ENCODE data around the gene SRPRB. TPM values are rescaled to one million over a fixed set of nuclear protein-coding genes. Genes with fewer than 3 reads are reported as not detected.
A peak's percentile ranks its signal among the peaks of the same experiment; 100 is the strongest.
"Not testable (repeated sequence)": the region's sequence is repeated elsewhere in the genome, so short reads cannot be mapped to it uniquely, and the experiment has no call there.

Gene SRPRB
- total RNA-seq, 1 experiment from 2014 or later = 98.0 TPM

DNA sequence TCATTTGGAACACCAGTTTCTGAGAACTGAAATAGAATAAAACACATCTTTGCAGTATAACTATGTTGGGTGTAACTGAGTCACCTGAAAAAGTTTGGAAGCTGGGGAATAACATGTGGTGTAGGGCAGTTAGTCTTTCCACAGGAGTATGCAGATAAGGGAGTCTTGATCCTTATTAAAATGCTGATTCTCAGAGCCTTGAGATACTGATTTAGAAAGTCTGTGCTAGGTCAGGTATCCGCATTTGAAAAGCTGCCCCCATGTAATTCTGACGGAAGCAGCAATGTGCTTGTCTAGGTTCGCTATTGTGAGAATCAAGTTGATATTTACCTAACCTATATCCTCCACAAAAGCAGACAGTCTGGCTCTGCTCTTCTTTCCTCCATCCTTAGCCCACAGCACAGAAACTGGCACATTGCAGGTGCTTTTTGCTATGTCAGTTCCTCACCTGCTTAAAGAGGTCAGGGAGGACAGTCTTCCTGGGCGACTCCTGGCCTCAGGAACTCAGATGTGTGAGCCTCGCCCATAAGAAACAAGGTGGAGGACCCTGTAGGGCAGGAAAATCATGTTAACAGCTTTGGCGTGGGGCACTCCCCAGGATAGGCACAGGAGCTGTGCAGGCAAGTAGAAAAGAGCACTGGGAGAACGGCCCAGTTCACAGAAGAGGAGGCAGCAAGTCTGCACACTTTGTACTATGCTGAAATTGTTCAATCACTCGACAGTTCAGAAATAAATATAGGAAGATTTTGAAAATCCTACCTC, 27.6 kb upstream of the SRPRB start:
- no peak for DNase-seq (ENCODE audit: low spot score)

- no peak for DNase-seq (ENCODE audit: low spot score)
These were observed 25.9 kb upstream of the SRPRB start for GRCh38 chr3:133779626-133780203.

DNA sequence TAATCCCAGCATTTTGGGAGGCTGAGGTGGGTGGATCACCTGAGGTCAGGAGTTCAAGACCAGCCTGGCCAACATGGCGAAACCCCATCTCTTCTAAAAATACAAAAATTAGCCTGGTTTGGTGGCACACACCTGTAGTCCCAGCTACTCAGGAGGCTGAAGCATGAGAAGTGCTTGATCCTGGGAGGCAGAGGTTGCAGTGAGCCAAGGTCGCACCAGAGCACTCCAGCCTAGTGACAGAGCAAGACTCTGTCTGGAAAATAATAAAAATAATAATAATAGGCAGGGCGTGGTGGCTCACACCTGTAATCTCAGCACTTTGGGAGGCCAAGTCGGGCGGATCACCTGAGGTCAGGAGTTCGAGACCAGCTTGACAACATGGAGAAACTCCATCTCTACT, 24.9 kb upstream of the SRPRB start:
- not testable (repeated sequence) for DNase-seq (ENCODE audit: low spot score)

GRCh38 chr3:133781570-133781969, 24.0 kb upstream of the SRPRB start:
- DNase-seq (ENCODE audit: low spot score) = no peak

DNA sequence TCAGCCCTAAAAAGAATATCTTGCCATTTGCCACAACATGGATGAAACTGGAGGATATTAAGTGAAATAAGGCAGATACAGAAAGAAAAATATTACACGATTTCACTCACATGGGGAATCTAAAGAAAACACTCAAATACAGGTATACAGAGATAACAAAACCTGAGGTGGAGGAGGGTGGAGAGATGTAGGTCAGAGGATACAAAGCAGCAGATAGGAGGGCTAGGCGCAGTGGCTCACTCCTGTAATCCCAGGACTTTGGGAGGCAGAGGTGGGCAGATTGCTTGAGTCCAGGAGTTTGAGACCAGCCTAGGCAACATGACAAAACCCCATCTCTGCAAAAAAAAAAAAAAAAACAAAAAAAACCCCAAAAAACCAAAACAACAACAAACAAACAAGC, 23.2 kb upstream of the SRPRB start:
- no peak for DNase-seq (ENCODE audit: low spot score)

DNA sequence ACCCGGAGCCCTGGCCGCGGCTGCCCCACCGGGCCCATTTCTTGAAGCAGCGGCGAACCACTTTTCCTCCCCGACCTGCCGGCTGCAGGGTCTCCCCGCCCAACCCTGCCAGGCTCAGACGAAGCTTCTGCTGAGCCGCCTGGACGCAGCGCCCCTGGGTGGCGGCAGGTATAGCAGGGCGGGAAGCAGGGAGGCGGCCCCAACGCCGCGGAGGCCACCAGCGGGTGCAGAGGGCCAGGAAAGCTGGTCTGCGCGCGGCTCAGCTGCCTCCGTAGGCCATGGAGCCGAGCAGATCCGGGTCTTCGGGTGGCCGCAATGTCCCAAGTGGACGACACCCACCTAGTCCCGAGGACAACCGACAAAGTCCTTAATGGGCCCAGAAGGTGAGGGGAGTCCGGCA, 21.9 kb upstream of the SRPRB start:
- no peak for DNase-seq (ENCODE audit: low spot score)

DNA sequence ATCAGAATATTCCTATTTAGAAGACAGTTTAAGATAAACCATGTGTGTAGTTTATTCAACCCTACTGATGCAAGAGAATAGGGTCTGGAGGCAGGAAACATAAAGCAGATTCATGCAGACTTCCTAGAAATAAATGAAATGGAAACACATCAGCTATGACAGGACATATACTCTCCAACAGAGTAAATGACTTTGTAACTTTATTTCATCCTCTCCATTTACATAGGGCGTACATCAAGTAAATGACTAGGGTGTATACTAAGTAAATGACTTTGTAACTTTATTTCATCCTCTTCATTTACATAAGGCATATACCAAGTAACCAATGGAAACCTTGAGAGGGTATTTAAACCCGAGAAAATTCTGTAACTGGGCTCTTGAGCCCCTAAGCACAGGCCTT, 17.6 kb upstream of the SRPRB start:
- DNase-seq (ENCODE audit: low spot score) = no peak

DNA sequence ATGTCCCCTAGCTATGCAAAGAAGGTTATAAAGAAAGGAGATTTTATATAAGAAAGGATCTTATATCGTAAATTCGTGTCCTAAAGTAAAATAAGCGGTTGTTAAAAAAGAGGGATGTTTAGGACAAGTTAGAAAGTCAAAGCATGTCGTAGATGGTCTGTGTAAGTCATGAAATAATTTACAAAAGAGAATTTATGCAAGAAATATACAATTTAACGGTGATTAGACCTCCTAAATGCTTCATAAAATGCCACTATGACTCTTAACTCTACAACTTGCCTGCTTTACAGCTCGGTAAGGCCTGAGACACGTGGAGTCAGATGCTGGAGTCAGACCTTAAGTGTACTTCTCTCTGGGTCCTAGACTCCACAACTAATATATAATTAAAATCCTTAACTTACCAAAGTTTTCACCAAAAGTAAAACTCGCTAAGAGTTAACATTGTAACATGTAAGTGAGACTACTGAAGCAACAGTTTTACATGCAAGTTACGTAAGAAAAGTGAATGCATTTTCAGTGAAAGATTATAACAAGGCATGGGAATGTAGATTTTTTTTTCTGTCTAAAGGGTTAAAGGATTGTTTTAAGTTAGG, 13.3 kb upstream of the SRPRB start:
- DNase-seq (ENCODE audit: low spot score) = no peak

- no peak for DNase-seq (ENCODE audit: low spot score)
These were observed 8.1 kb upstream of the SRPRB start for GRCh38 chr3:133797396-133798105.

- no peak for DNase-seq (ENCODE audit: low spot score)
These were observed 5.6 kb upstream of the SRPRB start for GRCh38 chr3:133799794-133800585.

GRCh38 chr3:133803469-133803868, 2.1 kb upstream of the SRPRB start:
- DNase-seq (ENCODE audit: low spot score) = no peak

DNA sequence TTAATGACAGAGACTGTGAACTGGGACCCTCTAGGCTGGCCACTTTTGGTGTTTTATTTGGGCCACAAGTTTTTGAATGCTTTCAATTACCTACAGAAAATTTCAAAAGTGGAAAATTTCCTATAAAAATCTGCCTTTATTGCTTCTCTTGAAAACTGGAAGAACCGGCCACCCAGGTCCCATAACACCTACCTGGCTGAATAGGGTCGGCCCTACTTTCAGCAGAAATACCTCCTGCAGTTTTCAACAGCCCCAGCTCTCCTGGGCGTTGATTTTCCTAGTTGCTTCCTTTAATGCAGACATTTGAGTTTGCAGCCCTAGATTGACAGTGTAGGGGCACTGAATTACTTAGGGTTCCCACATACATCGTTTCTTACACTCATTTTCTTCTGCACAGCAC, 719 bp upstream of the SRPRB start:
- DNase-seq (ENCODE audit: low spot score) = no peak

DNA sequence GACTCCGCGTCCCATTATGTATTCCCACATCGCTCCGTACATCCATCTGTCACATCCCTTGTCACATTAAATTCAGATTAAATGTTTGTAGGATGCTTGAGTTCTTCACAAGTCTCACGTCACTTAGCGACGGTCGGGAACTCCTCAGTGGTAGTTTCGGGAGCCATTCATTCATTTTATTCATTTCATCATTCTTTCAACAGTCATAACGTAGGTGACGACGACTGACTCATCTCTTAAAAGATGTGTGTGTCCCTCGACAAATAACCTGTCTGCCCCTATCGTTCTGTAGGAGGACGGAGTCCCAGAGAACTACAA, 272 bp upstream of the SRPRB start:
- no peak for DNase-seq (ENCODE audit: low spot score)

- DNase-seq (ENCODE audit: low spot score) = no peak
These were observed 7.3 kb downstream of the SRPRB start for GRCh38 chr3:133812872-133813271.

DNA sequence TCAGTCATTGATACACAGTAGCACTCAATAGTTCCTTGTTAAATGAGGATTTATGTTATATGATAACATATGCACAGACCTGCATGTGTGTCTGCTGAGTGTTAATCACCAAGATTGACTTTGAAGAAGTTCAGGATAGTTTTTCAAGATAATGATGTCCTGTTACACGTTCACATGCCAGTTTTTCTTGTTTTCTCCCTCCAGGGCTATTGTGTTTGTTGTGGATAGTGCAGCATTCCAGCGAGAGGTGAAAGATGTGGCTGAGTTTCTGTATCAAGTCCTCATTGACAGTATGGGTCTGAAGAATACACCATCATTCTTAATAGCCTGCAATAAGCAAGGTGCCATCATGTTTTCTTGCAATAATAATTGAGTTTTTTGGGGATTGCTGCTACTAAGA, 9.8 kb downstream of the SRPRB start:
- no peak for DNase-seq (ENCODE audit: low spot score)

- no peak for DNase-seq (ENCODE audit: low spot score)
These were observed 14.5 kb downstream of the SRPRB start for GRCh38 chr3:133820129-133820528.

DNA sequence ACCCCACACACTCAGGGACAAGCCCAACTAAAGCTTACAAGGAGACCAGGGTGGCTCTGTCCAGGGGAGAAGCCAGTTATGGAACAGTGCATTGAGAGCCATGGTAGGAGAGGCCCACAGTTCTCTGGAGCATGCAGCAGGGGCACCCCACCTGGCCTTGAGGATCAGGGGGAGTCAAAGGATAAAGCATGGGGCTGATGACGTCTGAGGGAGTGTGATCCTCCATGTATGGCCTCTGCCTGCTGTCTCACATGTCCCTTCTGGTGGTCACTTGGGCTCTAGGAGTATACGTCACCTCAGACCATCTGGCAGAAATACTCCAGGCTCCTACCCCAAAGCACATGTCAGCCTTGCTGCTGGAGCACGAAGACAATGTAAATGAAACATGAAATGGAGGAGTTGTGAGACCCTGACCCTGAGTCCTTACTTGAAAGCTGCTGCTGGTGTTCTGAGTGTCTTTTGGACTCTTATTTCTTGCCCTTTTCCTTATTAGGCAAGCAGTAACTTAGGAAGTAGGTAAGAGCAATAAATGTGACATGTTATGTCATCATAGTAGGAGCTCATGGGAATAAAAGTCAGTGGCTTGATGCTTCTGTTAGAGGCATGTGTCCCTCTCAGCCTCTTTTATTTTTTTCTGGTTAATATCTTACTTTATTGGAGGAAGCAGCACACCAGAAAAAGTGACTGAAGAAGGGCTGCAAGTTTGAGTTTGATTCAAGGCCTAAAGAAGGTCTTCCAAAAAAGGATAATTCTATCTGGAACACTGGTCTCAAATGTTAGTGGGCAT, 15.5 kb downstream of the SRPRB start:
- no peak for DNase-seq (ENCODE audit: low spot score)

DNA sequence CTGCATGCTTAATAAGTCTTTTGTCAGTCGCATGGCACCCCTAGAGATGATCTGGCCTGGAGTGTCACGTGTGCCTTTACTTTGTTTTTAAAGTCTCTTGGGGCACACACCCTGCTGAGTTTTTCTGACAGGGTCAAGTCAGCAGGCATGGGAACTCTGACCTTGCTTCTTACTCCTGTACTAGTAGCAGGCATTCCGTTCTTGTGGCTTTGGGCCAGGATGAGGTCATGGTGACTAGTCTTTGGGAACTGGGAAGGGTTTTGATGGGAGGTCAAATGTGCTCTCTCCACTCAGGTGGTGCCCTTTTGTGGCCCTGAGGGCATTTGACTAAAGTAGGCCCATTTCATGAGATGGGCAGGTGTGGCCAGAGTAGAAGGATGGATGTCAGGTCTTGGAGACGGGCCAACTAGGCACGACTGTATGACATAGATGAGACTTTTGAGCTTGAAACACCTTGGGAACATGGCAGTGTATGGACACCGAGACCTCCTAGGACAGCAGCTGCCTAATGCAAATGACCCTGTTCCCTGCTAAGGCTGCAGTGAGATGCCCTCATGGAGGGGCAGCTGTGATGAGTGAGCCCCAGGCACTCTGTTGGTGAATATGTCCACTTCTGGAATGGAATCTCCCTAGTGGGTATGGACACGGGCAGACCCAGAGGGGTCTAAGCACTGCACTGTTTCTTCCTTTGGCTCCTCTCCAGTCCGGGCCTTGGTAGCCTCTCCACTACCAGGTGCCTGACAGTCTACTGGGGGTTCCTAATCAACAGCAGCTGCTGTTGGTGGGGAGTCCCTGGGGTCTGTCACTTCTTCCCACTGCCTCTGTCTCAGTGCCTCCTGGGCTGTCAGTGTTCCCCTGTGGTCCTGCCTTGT, 16.4 kb downstream of the SRPRB start:
- DNase-seq (ENCODE audit: low spot score) = peak; percentile 77

DNA sequence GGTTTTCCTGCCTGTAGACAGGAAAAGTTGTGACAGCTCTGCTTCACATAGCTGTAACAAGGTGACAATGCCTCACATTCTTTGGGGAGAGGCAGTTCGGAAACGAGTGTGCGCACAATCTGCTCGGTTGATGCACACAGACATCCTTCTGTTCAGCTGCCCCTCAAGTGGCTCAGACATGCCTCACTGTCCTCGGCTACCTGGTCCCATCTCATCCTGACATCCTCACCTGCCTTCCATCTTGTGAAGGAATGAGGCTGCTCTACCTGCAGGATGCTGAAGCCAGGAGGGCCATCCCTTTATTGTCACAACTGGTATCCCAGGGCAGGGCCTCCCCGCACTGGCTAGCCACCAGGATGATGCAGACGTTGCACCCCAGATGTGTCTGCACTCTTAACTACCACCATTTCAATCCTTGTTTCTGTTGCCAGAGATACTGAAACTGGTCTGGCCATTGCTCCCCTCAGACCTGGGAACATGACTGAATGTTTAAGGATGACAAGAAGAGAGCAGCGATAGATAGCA, 19.4 kb downstream of the SRPRB start:
- DNase-seq (ENCODE audit: low spot score) = no peak
